Measurements from ENCODE around the gene TRIM67.
A peak's percentile ranks its signal among the peaks of the same experiment; 100 is the strongest.

TRIM67 gene

DNA sequence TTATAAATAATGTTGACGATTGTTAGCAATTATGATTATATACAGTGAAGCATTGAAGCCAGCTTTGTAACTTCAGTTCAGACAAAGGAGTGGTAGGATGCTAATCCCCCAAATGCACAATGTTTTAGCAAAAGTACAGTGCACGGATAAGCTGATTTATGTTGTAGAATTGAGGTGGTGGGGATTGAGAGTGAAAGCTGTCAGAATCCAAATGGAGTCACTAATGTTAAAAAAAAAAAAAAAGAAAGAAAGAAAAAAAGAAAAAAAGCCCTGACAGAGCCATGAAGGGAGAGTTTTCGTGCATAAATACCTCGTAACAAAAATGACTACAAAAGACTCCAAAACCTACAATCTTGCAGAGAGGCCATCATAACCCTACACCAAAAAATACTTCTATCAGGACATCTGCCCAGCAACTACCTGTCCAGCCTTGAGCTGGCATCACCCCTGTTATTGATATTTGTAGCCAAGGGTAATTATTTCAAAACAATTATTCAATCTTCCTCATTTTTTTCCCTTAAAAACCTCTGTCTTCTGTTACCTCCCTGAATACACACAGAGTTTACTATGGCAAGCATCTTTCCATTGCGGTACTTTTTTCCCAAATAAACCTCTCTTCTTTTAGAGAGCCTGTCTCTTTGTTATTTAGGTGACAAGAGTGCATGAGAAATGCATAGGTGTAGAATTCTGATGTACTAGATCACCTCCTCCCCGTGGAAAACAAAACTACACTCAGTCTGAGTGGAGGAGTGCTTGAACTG is 2.5 kb upstream of the TRIM67 start:
- no peak for DNase-seq

DNA sequence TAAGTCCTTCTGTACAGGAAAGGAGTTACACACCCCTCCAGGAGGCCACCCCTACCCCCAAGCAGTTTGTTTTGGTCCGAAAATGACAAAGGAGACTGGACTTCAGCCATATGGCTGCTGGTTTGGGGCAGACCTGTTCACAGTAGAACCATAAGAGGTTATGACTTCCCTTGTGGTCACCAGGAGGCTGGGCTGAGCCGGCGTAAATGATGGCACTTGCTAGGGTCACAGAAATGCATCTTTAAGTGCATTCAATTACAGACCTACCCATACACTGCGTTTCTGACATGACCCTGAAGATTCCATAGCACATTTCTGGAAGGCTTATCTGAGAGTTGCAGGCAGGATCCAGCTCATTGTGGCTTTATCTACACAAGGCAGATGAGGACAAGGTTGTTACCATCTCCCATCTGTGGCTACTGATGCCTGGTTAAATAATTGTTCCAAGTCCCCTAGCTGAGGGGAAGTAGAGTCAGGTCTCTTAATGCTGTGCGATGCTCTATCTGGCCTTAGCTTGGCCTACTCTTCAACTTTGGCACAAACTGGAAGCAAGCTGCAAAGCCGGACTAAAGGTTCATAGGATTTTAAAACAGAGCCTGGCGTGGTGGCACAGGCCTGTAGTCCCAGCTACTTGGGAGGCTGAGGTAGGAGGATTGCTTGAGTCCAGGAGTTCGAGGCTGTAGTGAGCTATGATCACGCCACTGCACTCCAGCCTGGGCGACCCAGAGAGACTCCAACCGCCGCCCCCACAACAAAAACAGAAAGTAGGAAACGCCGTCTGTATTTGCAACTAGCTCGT is 1.7 kb upstream of the TRIM67 start:
- DNase-seq, result no peak

DNA sequence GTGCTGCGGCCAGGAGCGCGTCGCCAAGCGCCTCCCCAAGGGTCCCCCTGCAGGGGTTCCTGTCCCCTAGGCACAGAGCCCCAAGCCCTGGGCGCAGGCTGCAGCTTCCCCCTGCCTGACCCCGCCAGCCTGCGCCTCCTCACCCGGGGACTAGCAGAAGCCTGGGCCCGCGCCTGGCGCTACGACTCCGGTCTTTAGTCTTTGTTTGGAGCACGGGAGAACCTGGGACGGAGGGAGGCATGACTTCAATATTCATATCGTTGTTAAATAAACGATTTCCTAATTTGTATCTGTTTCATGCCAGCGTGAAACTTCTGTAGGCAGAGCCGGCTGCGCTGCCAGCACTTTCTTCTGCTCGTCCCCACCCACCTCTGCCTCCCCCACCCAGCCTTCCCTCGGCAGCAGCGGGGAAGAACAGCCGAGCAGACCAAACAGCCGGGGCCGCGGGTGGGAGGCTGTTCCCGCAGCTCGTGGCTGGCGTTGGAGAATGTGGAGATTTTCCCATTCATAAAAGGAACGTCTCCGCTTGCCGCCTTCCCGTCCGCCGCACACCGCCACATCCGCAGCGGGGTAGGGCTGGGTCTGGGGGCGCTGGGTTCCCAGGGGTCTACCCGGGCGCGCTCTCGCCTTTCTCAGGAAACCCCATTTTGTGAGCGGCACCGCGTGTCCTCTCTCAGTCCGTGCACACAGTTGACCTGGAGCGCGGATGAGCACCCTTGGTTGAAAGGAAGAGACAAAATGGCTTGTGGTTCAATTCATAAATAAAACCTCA is 777 bp upstream of the TRIM67 start:
- DNase-seq, result no peak

DNA sequence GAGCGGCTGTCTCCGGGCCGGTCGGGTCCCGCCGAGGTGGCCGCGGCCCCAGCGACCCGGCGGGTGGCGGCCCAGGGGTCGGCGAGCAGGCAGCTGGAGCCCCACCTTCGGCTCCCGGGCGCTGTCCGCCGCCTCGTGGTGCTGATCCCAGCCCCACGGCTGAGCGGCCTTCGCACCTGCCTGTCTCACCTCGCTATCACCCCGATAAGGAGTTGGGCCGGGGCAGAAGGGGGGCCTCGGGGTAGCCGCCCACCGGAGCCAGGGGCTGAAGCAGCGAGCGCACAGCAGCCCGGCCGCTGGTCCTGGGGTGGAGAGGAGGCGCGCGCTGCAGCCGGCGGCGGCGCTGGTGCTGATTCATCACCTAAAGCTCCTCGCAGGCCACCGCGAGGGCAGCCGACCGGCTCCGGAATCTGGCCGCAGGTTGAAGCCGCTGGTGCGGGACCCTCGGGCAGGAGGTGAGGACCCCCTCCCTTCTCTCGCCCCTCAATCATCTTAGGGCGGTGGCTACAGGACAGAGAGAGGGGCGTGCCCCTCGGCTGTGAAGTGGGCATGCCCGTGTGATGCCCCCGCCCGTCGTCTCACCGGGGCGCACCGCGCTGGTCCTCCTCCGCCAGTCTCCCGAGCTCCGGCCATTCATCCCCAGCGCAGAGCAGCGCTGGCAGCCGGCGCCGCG is 575 bp downstream of the TRIM67 start:
- DNase-seq, result peak; percentile 26

DNA sequence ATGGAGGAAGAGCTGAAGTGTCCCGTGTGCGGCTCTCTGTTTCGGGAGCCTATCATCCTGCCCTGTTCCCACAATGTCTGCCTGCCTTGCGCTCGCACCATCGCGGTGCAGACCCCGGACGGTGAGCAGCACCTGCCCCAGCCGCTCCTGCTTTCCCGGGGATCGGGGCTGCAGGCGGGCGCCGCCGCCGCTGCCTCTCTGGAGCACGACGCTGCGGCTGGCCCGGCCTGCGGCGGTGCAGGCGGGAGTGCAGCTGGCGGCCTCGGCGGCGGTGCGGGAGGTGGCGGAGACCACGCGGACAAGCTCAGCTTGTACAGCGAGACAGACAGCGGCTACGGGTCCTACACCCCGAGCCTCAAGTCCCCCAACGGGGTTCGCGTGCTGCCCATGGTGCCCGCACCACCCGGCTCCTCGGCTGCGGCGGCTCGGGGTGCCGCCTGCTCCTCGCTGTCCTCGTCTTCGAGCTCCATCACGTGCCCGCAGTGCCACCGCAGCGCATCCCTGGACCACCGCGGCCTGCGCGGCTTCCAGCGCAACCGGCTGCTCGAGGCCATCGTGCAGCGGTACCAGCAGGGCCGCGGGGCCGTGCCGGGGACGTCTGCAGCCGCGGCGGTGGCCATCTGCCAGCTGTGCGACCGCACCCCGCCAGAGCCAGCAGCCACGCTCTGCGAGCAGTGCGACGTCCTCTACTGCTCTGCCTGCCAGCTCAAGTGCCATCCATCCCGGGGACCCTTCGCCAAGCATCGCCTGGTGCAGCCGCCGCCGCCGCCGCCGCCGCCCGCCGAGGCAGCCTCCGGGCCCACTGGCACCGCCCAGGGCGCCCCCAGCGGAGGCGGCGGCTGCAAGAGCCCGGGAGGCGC is 1.3 kb downstream of the TRIM67 start:
- no peak for DNase-seq

DNA sequence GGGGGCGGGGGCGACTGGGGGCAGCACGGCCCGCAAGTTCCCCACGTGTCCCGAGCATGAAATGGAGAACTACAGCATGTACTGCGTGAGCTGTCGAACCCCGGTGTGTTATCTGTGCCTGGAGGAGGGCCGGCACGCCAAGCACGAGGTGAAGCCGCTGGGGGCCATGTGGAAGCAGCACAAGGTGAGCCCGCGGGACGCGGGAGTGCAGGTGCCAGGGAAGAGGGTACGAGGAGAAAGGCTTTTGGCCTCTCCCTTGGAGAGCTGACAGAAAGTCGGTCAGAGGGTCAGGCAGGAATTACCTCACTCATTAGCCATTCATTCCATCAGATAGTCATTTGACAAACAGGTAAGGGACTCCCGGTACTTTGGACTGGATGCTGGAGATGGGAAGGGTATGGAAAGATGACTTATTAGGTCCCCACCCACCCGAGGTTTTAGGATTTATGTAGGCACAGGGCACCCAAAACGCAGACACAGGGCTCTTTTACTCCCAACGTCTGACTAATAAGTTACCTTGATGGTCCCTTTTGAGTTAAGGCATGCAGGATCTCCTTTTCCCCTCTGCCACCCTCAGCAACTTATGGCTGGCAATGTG is 2.1 kb downstream of the TRIM67 start:
- no peak for DNase-seq

DNA sequence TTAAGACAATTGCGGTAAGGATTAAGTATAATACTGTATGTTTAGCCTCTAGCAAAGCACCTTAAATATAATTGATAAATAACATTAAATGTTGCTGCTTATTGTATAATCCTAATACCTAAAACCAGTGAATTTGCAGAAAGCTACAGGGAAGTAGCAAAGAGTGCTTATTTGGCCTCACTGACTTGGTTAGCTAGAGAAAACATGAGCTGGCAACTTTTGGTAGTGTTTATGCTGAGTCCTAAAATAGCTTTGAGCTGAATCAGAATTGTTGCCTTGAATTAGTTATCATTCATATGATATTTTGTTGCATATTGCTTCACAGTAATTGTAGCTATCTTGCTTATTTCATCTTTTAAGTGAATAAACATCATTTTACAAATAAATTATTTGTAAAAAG is 3.5 kb downstream of the TRIM67 start:
- peak; percentile 29 for DNase-seq

DNA sequence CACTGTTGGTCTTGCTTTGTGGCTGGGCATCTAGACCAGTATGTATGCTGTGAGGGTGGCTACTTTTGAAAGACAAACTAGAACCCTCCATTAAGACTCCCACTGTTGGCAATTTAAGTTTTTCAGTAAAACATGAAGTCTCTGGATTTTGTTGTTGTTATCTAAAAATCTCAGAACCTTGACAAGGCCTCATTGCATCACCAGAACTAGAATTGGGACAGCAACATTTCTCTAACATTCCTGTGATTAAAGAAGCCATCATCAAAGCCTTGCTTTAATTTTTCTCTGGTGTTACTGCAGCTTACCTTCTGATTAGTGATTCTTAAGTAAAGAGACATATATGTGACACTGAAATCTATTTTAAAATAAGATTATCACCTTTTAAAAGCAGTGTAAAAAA is 4.5 kb downstream of the TRIM67 start:
- DNase-seq, result no peak

DNA sequence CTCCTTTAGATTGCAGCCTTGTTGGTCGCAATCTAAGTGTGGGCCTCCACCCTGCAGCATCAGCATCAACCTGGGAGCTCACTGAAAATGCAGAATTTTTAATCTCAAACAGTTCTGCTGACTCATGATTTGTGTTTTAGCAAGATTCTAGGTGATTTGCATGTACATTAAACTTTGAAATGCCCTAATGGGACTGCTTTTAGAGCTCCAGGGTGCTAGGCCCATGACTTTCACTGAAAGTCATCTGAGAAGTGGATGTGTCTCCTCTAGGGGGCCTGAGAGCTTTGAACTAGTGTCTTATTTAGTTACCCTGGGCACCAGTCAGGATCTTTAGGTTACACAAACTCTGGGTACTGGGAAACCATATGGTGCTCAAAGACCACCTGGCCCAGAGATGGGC is 9.0 kb downstream of the TRIM67 start:
- no peak for DNase-seq

DNA sequence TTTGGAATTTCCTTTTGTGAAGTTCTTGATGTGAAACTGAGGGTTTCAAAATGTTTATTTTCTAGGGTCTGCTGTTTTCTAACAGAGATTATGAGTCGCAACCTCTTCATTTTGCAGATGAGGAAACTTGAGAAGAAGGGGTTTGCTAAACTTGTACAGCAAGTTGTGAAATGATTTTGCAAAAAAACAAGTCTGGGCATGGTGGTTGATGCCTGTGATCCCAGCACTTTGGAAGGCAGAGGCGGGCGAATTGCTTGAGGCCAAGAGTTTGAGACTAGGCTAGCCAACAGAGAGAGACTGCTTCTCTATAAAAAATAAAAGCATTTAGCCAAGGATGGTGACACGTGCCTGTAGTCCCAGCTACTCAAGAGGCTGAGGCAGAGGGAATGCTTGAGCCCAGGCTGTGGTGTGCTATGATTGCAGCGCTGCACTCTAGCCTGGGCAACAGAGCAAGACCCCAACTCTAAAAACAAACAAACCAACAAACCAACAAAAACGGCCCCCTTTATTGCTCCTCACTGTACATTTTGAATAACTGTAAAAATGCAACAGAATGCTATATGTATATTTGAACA is 9.9 kb downstream of the TRIM67 start:
- DNase-seq, result no peak

DNA sequence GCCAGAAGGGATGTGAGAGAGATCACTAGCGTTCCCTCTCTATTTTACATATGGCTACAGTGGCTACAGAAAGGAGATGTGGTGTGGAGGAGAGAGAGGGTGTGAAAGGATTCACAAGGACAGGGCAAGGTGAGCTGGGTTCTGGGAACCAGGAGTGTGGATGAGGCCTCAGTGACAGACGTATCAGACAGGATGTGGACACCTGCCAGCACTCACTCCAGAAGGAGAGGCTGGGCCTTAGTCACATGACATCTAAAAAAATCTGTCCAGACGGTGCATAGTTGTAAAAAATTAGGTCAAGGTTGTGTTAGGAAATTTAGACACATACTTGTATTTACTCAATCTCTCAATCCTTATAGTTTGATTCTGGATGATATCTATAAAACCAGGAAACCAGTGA is 10.6 kb downstream of the TRIM67 start:
- DNase-seq, result peak; percentile 23

DNA sequence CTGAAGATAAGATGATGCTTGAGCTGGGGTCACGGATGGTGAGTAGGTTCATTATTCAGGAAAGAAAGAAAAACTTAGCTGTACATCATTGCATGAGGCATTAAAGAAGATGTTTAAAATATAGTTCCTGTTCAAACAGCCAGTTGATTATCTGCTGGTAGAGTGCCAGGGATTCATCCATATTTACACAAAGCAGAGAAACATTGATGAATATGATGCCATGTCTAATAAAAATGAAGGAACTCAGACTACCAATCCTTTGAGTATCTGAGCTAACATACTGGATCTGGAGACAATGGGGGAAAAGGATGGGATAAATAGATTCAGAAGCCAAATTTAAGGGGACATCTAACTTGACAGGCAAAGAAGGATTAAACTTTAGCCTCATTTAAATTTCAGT is 14.6 kb downstream of the TRIM67 start:
- DNase-seq, result no peak

DNA sequence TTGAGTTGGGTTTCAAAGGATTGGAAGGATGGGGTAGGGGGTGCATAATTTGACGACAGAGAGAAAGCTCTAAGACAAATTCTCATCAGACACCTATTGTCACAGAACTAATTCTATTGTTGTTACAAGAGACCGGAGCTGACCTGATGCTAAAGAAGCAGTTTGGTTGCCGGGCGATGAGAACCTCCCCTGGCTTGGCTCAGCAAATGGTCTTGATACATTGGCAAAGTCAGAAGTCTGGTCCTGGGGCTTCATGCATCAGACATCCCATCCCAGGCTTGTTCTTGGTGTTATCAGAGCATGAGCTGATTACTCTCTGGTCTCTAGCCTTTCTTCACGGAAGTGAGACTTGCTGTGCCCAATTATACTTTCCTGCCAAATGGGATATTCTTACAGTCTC is 15.4 kb downstream of the TRIM67 start:
- DNase-seq, result no peak

DNA sequence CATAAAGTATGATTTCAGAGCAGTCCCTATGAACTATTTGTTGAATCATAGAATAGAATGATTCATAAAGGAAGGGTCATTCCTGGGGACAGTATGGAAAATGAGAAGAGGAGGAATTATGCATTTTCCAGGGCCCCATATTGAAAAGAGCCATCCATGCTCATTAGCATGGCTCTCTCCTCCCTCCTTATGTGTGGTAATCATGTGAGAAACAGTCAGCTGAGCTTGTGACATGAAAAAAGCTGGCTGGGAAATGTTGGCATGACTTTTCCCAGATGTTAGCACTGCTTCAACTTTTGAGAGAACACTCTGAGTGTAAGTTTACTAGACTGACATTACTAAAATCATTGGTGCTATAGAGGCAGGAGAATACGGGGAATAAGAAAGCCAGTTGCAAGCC is 16.1 kb downstream of the TRIM67 start:
- no peak for DNase-seq

DNA sequence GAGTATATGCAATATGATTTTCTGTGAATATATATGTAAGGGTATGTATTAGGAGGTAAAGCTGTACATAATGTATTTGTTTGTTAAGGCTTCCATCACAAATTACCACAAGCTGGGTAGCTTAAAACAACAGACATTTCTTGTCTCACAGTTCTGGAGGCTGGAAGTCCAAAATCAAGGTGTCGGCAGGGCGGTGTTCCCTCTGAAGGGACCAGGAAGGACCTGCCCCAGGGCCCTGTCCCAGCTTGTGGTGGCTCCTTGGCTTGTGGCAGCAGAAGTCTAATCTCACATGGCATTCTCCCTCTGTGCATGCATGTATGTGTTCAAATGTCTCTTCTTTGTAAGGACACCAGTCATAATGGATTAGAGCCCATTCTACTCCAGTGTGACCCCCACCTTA is 17.1 kb downstream of the TRIM67 start:
- no peak for DNase-seq

DNA sequence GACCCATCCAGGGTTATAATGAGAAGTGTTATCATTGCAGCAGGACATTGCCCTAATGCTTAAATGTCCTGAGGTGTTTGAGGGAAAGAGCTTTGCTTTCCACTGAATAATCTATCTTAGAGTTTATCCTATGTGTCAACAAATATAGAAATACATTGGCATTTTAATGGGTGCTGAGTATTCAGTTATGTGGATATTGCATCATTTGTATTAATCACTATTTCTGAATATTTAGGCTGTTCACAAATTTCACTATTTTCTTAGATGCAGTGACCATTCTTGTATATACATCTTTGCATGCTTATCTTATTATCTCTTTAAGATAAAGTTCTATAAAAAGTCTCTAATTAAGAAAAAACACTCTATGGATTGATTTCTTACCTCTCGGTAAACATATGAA is 18.2 kb downstream of the TRIM67 start:
- DNase-seq, result no peak

DNA sequence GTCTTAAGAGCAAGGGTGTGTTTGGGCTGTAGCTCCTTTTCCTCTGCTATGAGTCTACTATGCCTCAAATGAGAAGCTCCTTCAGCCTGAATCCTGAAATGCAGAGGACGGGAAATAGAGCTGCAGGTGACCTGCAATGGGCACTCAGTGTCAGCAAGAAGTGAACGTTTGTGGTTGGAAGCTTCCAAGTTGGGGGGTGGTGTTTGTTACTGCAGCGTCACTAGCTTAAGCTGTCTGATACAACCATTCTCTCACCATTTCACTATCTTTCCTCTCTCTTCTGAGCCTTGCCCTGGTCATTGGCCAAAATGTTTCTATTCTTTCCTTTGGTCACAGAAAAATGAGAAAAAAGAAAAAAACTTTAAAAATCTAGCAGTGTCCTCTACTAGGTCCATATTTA is 19.4 kb downstream of the TRIM67 start:
- DNase-seq, result no peak

DNA sequence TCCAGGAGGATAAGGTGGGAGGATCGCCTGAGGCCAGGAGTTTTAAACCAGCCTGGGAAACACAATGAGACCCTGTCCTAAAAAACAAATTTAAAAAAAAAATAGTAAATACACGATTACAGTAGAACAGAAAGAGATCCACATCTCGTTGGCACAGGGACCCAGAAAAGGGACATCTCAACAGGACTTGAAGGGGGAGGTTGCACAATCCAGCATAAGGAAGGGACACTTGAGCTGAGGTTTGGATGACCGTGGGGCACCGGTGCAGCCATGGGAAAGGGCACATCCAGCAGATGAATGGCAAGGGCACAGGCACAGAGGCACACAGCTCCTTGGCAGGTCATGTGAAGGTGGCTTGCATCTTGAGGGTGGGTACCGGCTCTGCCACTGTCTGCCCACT is 20.5 kb downstream of the TRIM67 start:
- no peak for DNase-seq

DNA sequence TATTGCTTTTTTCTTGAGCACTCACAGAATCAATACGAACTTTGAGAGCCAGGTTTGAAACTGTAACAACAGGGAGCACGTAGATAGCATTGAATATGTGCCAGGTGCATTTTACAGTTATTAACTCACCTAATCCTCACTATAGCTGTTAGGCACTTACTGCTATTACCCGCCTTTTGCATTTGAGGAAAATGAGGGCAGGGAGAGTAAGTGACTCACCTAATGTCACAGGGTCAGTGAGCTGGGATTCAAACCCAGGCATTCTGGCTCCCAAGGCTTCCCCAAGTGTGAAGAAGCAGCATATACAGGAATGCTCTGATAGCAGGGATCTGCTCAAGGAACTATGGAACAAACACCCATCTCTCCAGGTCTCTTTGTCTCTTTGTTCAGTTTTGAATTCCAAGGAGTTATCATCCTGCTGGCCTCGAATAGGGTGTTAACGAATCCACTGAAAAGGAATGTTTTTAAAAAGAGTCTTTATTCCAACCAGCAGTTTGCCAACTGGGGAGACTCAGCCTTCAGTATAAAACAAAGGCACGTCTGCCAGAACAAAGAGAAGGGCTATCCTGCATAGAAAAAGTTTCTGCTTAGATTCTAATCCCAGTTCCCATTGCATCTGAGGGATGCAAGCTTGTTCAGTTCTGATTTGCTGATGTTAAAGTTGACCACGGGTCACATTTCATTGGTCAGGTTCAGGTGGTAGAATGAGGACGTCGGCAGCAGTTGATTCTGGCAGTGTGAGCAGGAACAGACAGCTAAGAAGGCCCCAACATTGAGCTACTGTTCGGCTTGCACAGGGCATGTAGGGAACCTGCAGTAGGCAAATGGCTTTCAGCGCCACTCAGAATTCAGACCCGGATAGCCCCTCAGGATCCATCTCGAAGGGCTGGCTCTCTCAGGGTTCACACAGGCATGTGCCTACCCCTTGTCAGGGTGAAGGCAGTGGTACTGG is 22.1 kb downstream of the TRIM67 start:
- no peak for DNase-seq

DNA sequence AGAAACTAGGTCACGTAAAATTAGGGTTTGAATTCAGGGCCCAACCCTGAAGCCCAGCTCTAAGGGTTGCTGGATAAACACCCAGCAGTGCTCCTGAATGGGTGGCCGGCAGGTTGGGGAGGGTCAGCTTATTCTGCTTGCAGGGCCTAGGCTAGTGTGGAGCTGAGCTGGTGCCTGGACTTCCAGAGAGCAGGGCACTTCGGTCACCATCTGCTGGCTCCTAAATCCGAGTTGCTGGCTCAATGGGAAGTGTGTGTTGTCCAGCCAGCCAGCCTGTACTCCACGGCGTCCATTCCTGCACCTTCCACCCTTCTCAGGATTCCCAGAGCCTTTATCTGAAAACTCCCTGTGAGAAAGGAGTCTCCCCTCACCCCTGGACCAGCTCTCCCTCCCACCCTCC is 23.0 kb downstream of the TRIM67 start:
- DNase-seq, result no peak

All from fibroblast of upper back skin (primary cell).